OCI-LY7 (cell line): ENCODE measurements around the gene CETN1. TPM values are rescaled to one million over a fixed set of nuclear protein-coding genes. Genes with fewer than 3 reads are reported as not detected.

ENCODE experiments used
- BruUV-seq: library from RNA; stranded (reverse); fragments of 400-500 nt; replicated peaks from 2 replicates; lab custom pipeline; 2021; lab: Mats Ljungman, UMichigan
- CTCF ChIA-PET: fragments of 300-600 bp; sonication (Branson Sonifier 250); formaldehyde crosslinking; loops from one replicate; lab custom pipeline; 2022; ENCODE audit warnings: antibody characterized with exemption; ENCODE audit not compliant: unreplicated experiment; lab: Charles Lee
- POLR2A ChIA-PET: fragments of 300-600 bp; sonication (Branson Sonifier 250); formaldehyde crosslinking; loops from one replicate; lab custom pipeline; 2022; ENCODE audit warnings: antibody characterized with exemption; lab: Charles Lee
- DNase-seq: peaks from one replicate; pipeline ENCODE4 v3.0.0-alpha.2; 2015; ENCODE audit warnings: low spot score
- H2AFZ ChIP-seq: fragments of 200-600 bp; sonication (generic), shearing (Covaris generic); 2 replicates; pipeline ENCODE4 v1.6.1; 2014; ENCODE audit warnings: mild to moderate bottlenecking, antibody characterized with exemption, low read length, moderate library complexity
- H3K27ac ChIP-seq: fragments of 200-600 bp; sonication (generic); 2 replicates; pipeline ENCODE4 v1.5.1; 2014; ENCODE audit warnings: mixed run types, low read depth, mild to moderate bottlenecking, moderate library complexity, low read length, inconsistent platforms; ENCODE audit not compliant: poor library complexity, severe bottlenecking
- H3K36me3 ChIP-seq: fragments of 200-600 bp; sonication (generic); 2 replicates; pipeline ENCODE4 v1.6.1; 2014; ENCODE audit warnings: mild to moderate bottlenecking, antibody characterized with exemption, low read length, moderate library complexity, mixed read lengths; ENCODE audit not compliant: insufficient read depth
- H3K4me1 ChIP-seq: fragments of 200-600 bp; sonication (generic); 2 replicates; pipeline ENCODE4 v1.5.1; 2014; ENCODE audit warnings: mild to moderate bottlenecking, low read length; ENCODE audit not compliant: insufficient read depth, poor library complexity, severe bottlenecking
- H3K4me2 ChIP-seq: fragments of 200-600 bp; sonication (generic); 2 replicates; pipeline ENCODE4 v1.6.1; 2014; ENCODE audit warnings: mild to moderate bottlenecking, low read length
- H3K4me3 ChIP-seq: fragments of 200-600 bp; sonication (generic); 2 replicates; pipeline ENCODE4 v1.5.1; 2014; ENCODE audit warnings: mild to moderate bottlenecking, low read depth, low read length; ENCODE audit not compliant: poor library complexity, severe bottlenecking
- H3K79me2 ChIP-seq: fragments of 200-600 bp; sonication (generic); 2 replicates; pipeline ENCODE4 v1.6.1; 2016; ENCODE audit warnings: low read depth, mild to moderate bottlenecking, low read length, moderate library complexity, mixed read lengths; ENCODE audit not compliant: insufficient read depth
- H3K9me2 ChIP-seq: fragments of 200-600 bp; sonication (generic); 2 replicates; pipeline ENCODE4 v1.6.1; 2016; ENCODE audit warnings: mild to moderate bottlenecking, low read length, mixed read lengths; ENCODE audit not compliant: insufficient read depth
- H3K9me3 ChIP-seq: fragments of 200-600 bp; sonication (generic); 2 replicates; pipeline ENCODE4 v1.6.1; 2014; ENCODE audit warnings: mild to moderate bottlenecking, mixed run types, low read length, mixed read lengths
- H4K20me1 ChIP-seq: fragments of 200-600 bp; sonication (generic); 2 replicates; pipeline ENCODE4 v1.6.1; 2014; ENCODE audit warnings: mild to moderate bottlenecking, antibody characterized with exemption, low read length, moderate library complexity, mixed read lengths; ENCODE audit not compliant: insufficient read depth
- CTCF ChIP-seq: fragments of 200-600 bp; sonication (generic); conservative IDR thresholded peaks from 2 replicates; pipeline ENCODE4 v1.5.1; 2014; ENCODE audit warnings: mild to moderate bottlenecking, antibody characterized with exemption, low read length, moderate library complexity, mixed read lengths
- EZH2phosphoT487 ChIP-seq: fragments of 200-600 bp; sonication (generic); IDR thresholded peaks from 2 replicates; pipeline ENCODE4 v1.6.1; 2018; ENCODE audit warnings: low read depth, borderline replicate concordance, mild to moderate bottlenecking, mixed run types, antibody characterized with exemption, low read length, moderate library complexity, mixed read lengths
- intact Hi-C: fragments of 100-400 bp; cut with micrococcal nuclease; formaldehyde crosslinking; loops from one replicate; pipeline ENCODE4 v1.10.0; 2022; ENCODE audit not compliant: unreplicated experiment
- total RNA-seq, 2 experiments: library from RNA; depleted of rRNA in 1 of 2; stranded (reverse); fragments of >200 nt in 1 of 2; shearing (Covaris generic) in 1 of 2; gene quantifications; 2 replicates each; pipeline ENCODE4 v1.2.3, GENCODE V29; 2014 to 2022

Gene CETN1
- total RNA-seq, 2 experiments from 2014 or later, result not detected

- no peaks in the 10 kb centered on the region for H3K4me1 ChIP-seq
- ChIA-PET CTCF (interaction anchor here (0.5 kb wide), 1 partner anchor 89 kb away, joined by 3 read pairs; no protein-coding TSS in a partner anchor), POLR2A (no interaction called here)
- no peaks in the 10 kb centered on the region for H3K79me2 ChIP-seq
- no peak for DNase-seq
- H3K9me3 ChIP-seq, result no peaks in the 10 kb centered on the region
- BruUV-seq, result no TSS peak
- no peaks in the 10 kb centered on the region for H3K9me2 ChIP-seq
- no peaks in the 10 kb centered on the region for H3K36me3 ChIP-seq
- H2AFZ ChIP-seq, result no peak overlapping the region
- intact Hi-C loops, result no loop called here
- no peaks in the 10 kb centered on the region for H4K20me1 ChIP-seq
- no peak overlapping the region for H3K4me3 ChIP-seq
- no peak overlapping the region for H3K4me2 ChIP-seq
- H3K27ac ChIP-seq, result no peak overlapping the region
- TF ChIP-seq CTCF (no peak), EZH2phosphoT487 (no peak)
These were observed 942 bp upstream of the CETN1 start for GRCh38 chr18:579238-579637.

- ChIA-PET CTCF (no interaction called here), POLR2A (no interaction called here)
- TF ChIP-seq CTCF (no peak), EZH2phosphoT487 (no peak)
- Histone ChIP-seq H3K4me2 (no peak overlapping the region), H3K4me1 (no peaks in the 10 kb centered on the region), H3K4me3 (no peak overlapping the region), H4K20me1 (no peaks in the 10 kb centered on the region), H3K79me2 (no peaks in the 10 kb centered on the region), H3K9me2 (no peaks in the 10 kb centered on the region), H3K36me3 (no peaks in the 10 kb centered on the region), H3K27ac (no peak overlapping the region), H3K9me3 (no peaks in the 10 kb centered on the region), H2AFZ (no peak overlapping the region)
- intact Hi-C loops, result no loop called here
- BruUV-seq, result no TSS peak
- DNase-seq, result no peak
These were observed 916 bp downstream of the CETN1 start for GRCh38 chr18:581096-581495.

GRCh38 chr18:582465-582864 is 2.3 kb downstream of the CETN1 start:
- H3K9me2 ChIP-seq, result no peaks in the 10 kb centered on the region
- no peaks in the 10 kb centered on the region for H3K4me1 ChIP-seq
- no peak overlapping the region for H3K4me3 ChIP-seq
- TF ChIP-seq EZH2phosphoT487 (no peak), CTCF (no peak)
- no TSS peak for BruUV-seq
- no peak overlapping the region for H3K4me2 ChIP-seq
- CTCF ChIA-PET, result no interaction called here
- H3K27ac ChIP-seq, result no peak overlapping the region
- no peak for DNase-seq
- H2AFZ ChIP-seq, result no peak overlapping the region
- H3K9me3 ChIP-seq, result no peaks in the 10 kb centered on the region
- no peaks in the 10 kb centered on the region for H3K36me3 ChIP-seq
- POLR2A ChIA-PET, result no interaction called here
- no peaks in the 10 kb centered on the region for H4K20me1 ChIP-seq
- no peaks in the 10 kb centered on the region for H3K79me2 ChIP-seq
- intact Hi-C loops, result no loop called here
